HG03159 (cell line): ENCODE results near the gene TFEB.

Source experiments
- ATAC-seq: cut with Tn5 transposase; IDR thresholded peaks from one replicate; pipeline ENCODE4 v1.9.1; 2021; ENCODE audit warnings: mild to moderate bottlenecking, moderate library complexity; ENCODE audit not compliant: unreplicated experiment

The TFEB gene

GRCh38 chr6:41655176-41655575 is 80.2 kb downstream of the TFEB start:
- no peak for ATAC-seq

GRCh38 chr6:41654698-41655151 is 80.7 kb downstream of the TFEB start:
- ATAC-seq, result no peak

- no peak for ATAC-seq
Measured at GRCh38 chr6:41654151-41654697, 81.2 kb downstream of the TFEB start.

GRCh38 chr6:41653691-41654090 is 81.7 kb downstream of the TFEB start:
- no peak for ATAC-seq

GRCh38 chr6:41652866-41653652 is 82.3 kb downstream of the TFEB start:
- no peak for ATAC-seq

- ATAC-seq, result no peak
Measured at GRCh38 chr6:41651962-41652657, 83.3 kb downstream of the TFEB start.

- no peak for ATAC-seq
Measured at GRCh38 chr6:41651246-41651961, 84.0 kb downstream of the TFEB start.

- ATAC-seq, result no peak
Measured at GRCh38 chr6:41650120-41650519, 85.3 kb downstream of the TFEB start.

GRCh38 chr6:41649596-41649995 is 85.8 kb downstream of the TFEB start:
- no peak for ATAC-seq

- ATAC-seq, result no peak
Measured at GRCh38 chr6:41648921-41649320, 86.5 kb downstream of the TFEB start.

GRCh38 chr6:41648070-41648585 is 87.3 kb downstream of the TFEB start:
- ATAC-seq, result no peak

- ATAC-seq, result no peak
Measured at GRCh38 chr6:41647061-41647511, 88.3 kb downstream of the TFEB start.

GRCh38 chr6:41646026-41646795 is 89.2 kb downstream of the TFEB start:
- ATAC-seq, result no peak

- no peak for ATAC-seq
Measured at GRCh38 chr6:41645007-41645618, 90.3 kb downstream of the TFEB start.

GRCh38 chr6:41644297-41644879 is 91.0 kb downstream of the TFEB start:
- no peak for ATAC-seq

GRCh38 chr6:41643899-41644269 is 91.5 kb downstream of the TFEB start:
- ATAC-seq, result no peak

- ATAC-seq, result no peak
Measured at GRCh38 chr6:41642960-41643898, 92.2 kb downstream of the TFEB start.
